HG02885 (cell line): ENCODE data around the gene UPF2.
"Not testable (repeated sequence)": the region's sequence is repeated elsewhere in the genome, so short reads cannot be mapped to it uniquely, and the experiment has no call there.

Experiments used
- ATAC-seq: cut with Tn5 transposase; IDR thresholded peaks from one replicate; pipeline ENCODE4 v1.9.1; 2021; ENCODE audit warnings: mild to moderate bottlenecking; ENCODE audit not compliant: unreplicated experiment, poor library complexity

The UPF2 gene

GRCh38 chr10:11986593-11987216 lies 55.9 kb downstream of the UPF2 start:
- no peak for ATAC-seq

GRCh38 chr10:11982253-11982652 lies 60.4 kb downstream of the UPF2 start:
- no peak for ATAC-seq

GRCh38 chr10:11975795-11976194 lies 66.8 kb downstream of the UPF2 start:
- no peak for ATAC-seq

GRCh38 chr10:11972523-11972922 lies 70.1 kb downstream of the UPF2 start:
- ATAC-seq = not testable (repeated sequence)

GRCh38 chr10:11962176-11962575 lies 80.4 kb downstream of the UPF2 start:
- ATAC-seq = no peak

- ATAC-seq = no peak
Observed at GRCh38 chr10:11961771-11962170, 80.8 kb downstream of the UPF2 start.

- no peak for ATAC-seq
Observed at GRCh38 chr10:11959966-11960365, 82.6 kb downstream of the UPF2 start.

GRCh38 chr10:11958956-11959355 lies 83.7 kb downstream of the UPF2 start:
- ATAC-seq = no peak

GRCh38 chr10:11951695-11952094 lies 90.9 kb downstream of the UPF2 start:
- ATAC-seq = no peak

- ATAC-seq = no peak
Observed at GRCh38 chr10:11950325-11951018, 92.1 kb downstream of the UPF2 start.

GRCh38 chr10:11949152-11949551 lies 93.5 kb downstream of the UPF2 start:
- ATAC-seq = no peak

GRCh38 chr10:11946652-11947051 lies 96.0 kb downstream of the UPF2 start:
- ATAC-seq = no peak

- no peak for ATAC-seq
Observed at GRCh38 chr10:11936389-11937152, 106.0 kb downstream of the UPF2 start.

GRCh38 chr10:11934262-11934661 lies 108.3 kb downstream of the UPF2 start:
- ATAC-seq = no peak

- ATAC-seq = no peak
Observed at GRCh38 chr10:11933577-11934223, 108.9 kb downstream of the UPF2 start.

- no peak for ATAC-seq
Observed at GRCh38 chr10:11931038-11931437, 111.6 kb downstream of the UPF2 start.

- no peak for ATAC-seq
Observed at GRCh38 chr10:11930312-11930978, 112.2 kb downstream of the UPF2 start.

- no peak for ATAC-seq
Observed at GRCh38 chr10:11927746-11928145, 114.9 kb downstream of the UPF2 start.

- no peak for ATAC-seq
Observed at GRCh38 chr10:11921800-11922392, 120.7 kb downstream of the UPF2 start.

GRCh38 chr10:11919271-11919670 lies 123.3 kb downstream of the UPF2 start:
- ATAC-seq = no peak
